ENCODE measurements around the gene CCDC170.

CCDC170 gene

GRCh38 chr6:151546941-151547659, 53.3 kb downstream of the CCDC170 start:
- TF ChIP-seq POLR2A (IDR thresholded peaks at IDR 0.05; ENCODE audit: low read length) (no peak), GATA1 (IDR thresholded peaks at IDR 0.05; ENCODE audit: low read depth, low read length) (no peak)
- DNase-seq = no peak

GRCh38 chr6:151548201-151548600, 54.4 kb downstream of the CCDC170 start:
- DNase-seq = no peak
- TF ChIP-seq GATA1 (IDR thresholded peaks at IDR 0.05; ENCODE audit: low read depth, low read length) (no peak), POLR2A (IDR thresholded peaks at IDR 0.05; ENCODE audit: low read length) (no peak)

GRCh38 chr6:151549790-151550189, 56.0 kb downstream of the CCDC170 start:
- TF ChIP-seq POLR2A (IDR thresholded peaks at IDR 0.05; ENCODE audit: low read length) (no peak), GATA1 (IDR thresholded peaks at IDR 0.05; ENCODE audit: low read depth, low read length) (no peak)
- no peak for DNase-seq

- TF ChIP-seq POLR2A (IDR thresholded peaks at IDR 0.05; ENCODE audit: low read length) (no peak), GATA1 (IDR thresholded peaks at IDR 0.05; ENCODE audit: low read depth, low read length) (no peak)
- DNase-seq = no peak
Observed at GRCh38 chr6:151550618-151551017, 56.8 kb downstream of the CCDC170 start.

GRCh38 chr6:151551223-151551857, 57.5 kb downstream of the CCDC170 start:
- no peak for DNase-seq
- TF ChIP-seq POLR2A (IDR thresholded peaks at IDR 0.05; ENCODE audit: low read length) = no peak
- no peak for TF ChIP-seq GATA1 (IDR thresholded peaks at IDR 0.05; ENCODE audit: low read depth, low read length)

- no peak for TF ChIP-seq POLR2A (IDR thresholded peaks at IDR 0.05; ENCODE audit: low read length)
- no peak for TF ChIP-seq GATA1 (IDR thresholded peaks at IDR 0.05; ENCODE audit: low read depth, low read length)
- no peak for DNase-seq
Observed at GRCh38 chr6:151553416-151554165, 59.8 kb downstream of the CCDC170 start.

GRCh38 chr6:151561238-151561637, 67.4 kb downstream of the CCDC170 start:
- TF ChIP-seq POLR2A (IDR thresholded peaks at IDR 0.05; ENCODE audit: low read length) = no peak
- no peak for TF ChIP-seq GATA1 (IDR thresholded peaks at IDR 0.05; ENCODE audit: low read depth, low read length)
- no peak for DNase-seq

GRCh38 chr6:151564654-151565053, 70.8 kb downstream of the CCDC170 start:
- TF ChIP-seq GATA1 (IDR thresholded peaks at IDR 0.05; ENCODE audit: low read depth, low read length) = no peak
- no peak for TF ChIP-seq POLR2A (IDR thresholded peaks at IDR 0.05; ENCODE audit: low read length)
- DNase-seq = no peak

- TF ChIP-seq GATA1 (IDR thresholded peaks at IDR 0.05; ENCODE audit: low read depth, low read length) (no peak), POLR2A (IDR thresholded peaks at IDR 0.05; ENCODE audit: low read length) (no peak)
- no peak for DNase-seq
Observed at GRCh38 chr6:151565940-151566339, 72.1 kb downstream of the CCDC170 start.

GRCh38 chr6:151566557-151566956, 72.7 kb downstream of the CCDC170 start:
- DNase-seq = no peak
- TF ChIP-seq POLR2A (IDR thresholded peaks at IDR 0.05; ENCODE audit: low read length) (no peak), GATA1 (IDR thresholded peaks at IDR 0.05; ENCODE audit: low read depth, low read length) (no peak)

GRCh38 chr6:151576633-151577032, 82.8 kb downstream of the CCDC170 start:
- DNase-seq = no peak
- no peak for TF ChIP-seq POLR2A (IDR thresholded peaks at IDR 0.05; ENCODE audit: low read length)
- TF ChIP-seq GATA1 (IDR thresholded peaks at IDR 0.05; ENCODE audit: low read depth, low read length) = no peak

GRCh38 chr6:151577257-151577656, 83.4 kb downstream of the CCDC170 start:
- no peak for DNase-seq
- TF ChIP-seq GATA1 (IDR thresholded peaks at IDR 0.05; ENCODE audit: low read depth, low read length) (no peak), POLR2A (IDR thresholded peaks at IDR 0.05; ENCODE audit: low read length) (no peak)

- TF ChIP-seq POLR2A (IDR thresholded peaks at IDR 0.05; ENCODE audit: low read length) = no peak
- no peak for TF ChIP-seq GATA1 (IDR thresholded peaks at IDR 0.05; ENCODE audit: low read depth, low read length)
- DNase-seq = no peak
Observed at GRCh38 chr6:151585741-151586140, 91.9 kb downstream of the CCDC170 start.

GRCh38 chr6:151589667-151590066, 95.8 kb downstream of the CCDC170 start:
- no peak for TF ChIP-seq GATA1 (IDR thresholded peaks at IDR 0.05; ENCODE audit: low read depth, low read length)
- DNase-seq = no peak
